Renal cortex interstitium (tissue), 15 donors: ENCODE results near the gene LRR1. TPM values are rescaled to one million over a fixed set of nuclear protein-coding genes. Genes with fewer than 3 reads are reported as not detected.

ENCODE experiments used
- DNase-seq, 11 donors: peaks; one replicate each; pipeline ENCODE4 v3.0.0-alpha.2; 2013; ENCODE audit warnings: low read depth in 9 of 11, low spot score in 4 of 11; ENCODE audit errors: extremely low read depth in 1 of 11
- long read RNA-seq, 16 experiments: transcript quantifications; one replicate each; lab custom pipeline, GENCODE V29; 2026
- polyA plus RNA-seq, 3 donors: library from polyadenylated mRNA; unstranded; fragments of 120-200 nt; gene quantifications; one replicate each; pipeline ENCODE4 v1.2.1, GENCODE V29; 2013; ENCODE audit not compliant: insufficient read length in 3 of 3

LRR1 gene
- 10 to 100 TPM; 10.4 to 15.6 (median 13.8) TPM for polyA plus RNA-seq
- long read RNA-seq, donor 1, transcript LRR1-201 (4 exons, 1,745 nt): major isoform, 5 of 7 reads
- long read RNA-seq, donor 1, partial matches to known transcripts: 0 of 7 reads
- long read RNA-seq, donor 1, other reads (novel, unspliced or antisense): 0 of 7 reads
- long read RNA-seq, donor 2, partial matches to known transcripts: 633 of 646 reads
- long read RNA-seq, donor 2, other reads (novel, unspliced or antisense): 10 of 646 reads
- long read RNA-seq, donor 3, transcript LRR1-201 (4 exons, 1,745 nt): major isoform, 6 of 6 reads
- long read RNA-seq, donor 3, partial matches to known transcripts: 0 of 6 reads
- long read RNA-seq, donor 3, other reads (novel, unspliced or antisense): 0 of 6 reads
- long read RNA-seq, donor 4, partial matches to known transcripts: 0 of 2 reads
- long read RNA-seq, donor 4, other reads (novel, unspliced or antisense): 0 of 2 reads
- long read RNA-seq, donor 5: 0 reads
- long read RNA-seq, donor 6, partial matches to known transcripts: 5 of 10 reads
- long read RNA-seq, donor 6, other reads (novel, unspliced or antisense): 0 of 10 reads
- long read RNA-seq, donor 7, partial matches to known transcripts: 306 of 802 reads
- long read RNA-seq, donor 7, other reads (novel, unspliced or antisense): 489 of 802 reads
- long read RNA-seq, donor 8: 0 reads
- long read RNA-seq, donor 9, partial matches to known transcripts: 0 of 5 reads
- long read RNA-seq, donor 9, other reads (novel, unspliced or antisense): 0 of 5 reads
- long read RNA-seq, donor 10, partial matches to known transcripts: 0 of 2 reads
- long read RNA-seq, donor 10, other reads (novel, unspliced or antisense): 0 of 2 reads
- long read RNA-seq, donor 11, partial matches to known transcripts: 0 of 1 reads
- long read RNA-seq, donor 11, other reads (novel, unspliced or antisense): 0 of 1 reads
- long read RNA-seq, donor 12, partial matches to known transcripts: 0 of 2 reads
- long read RNA-seq, donor 12, other reads (novel, unspliced or antisense): 0 of 2 reads
- long read RNA-seq, donor 13: 0 reads
- long read RNA-seq, donor 14, partial matches to known transcripts: 0 of 1 reads
- long read RNA-seq, donor 14, other reads (novel, unspliced or antisense): 0 of 1 reads
- long read RNA-seq, donor 15, partial matches to known transcripts: 0 of 1 reads
- long read RNA-seq, donor 15, other reads (novel, unspliced or antisense): 0 of 1 reads
- long read RNA-seq, donor 16, partial matches to known transcripts: 64 of 127 reads
- long read RNA-seq, donor 16, other reads (novel, unspliced or antisense): 58 of 127 reads

DNA sequence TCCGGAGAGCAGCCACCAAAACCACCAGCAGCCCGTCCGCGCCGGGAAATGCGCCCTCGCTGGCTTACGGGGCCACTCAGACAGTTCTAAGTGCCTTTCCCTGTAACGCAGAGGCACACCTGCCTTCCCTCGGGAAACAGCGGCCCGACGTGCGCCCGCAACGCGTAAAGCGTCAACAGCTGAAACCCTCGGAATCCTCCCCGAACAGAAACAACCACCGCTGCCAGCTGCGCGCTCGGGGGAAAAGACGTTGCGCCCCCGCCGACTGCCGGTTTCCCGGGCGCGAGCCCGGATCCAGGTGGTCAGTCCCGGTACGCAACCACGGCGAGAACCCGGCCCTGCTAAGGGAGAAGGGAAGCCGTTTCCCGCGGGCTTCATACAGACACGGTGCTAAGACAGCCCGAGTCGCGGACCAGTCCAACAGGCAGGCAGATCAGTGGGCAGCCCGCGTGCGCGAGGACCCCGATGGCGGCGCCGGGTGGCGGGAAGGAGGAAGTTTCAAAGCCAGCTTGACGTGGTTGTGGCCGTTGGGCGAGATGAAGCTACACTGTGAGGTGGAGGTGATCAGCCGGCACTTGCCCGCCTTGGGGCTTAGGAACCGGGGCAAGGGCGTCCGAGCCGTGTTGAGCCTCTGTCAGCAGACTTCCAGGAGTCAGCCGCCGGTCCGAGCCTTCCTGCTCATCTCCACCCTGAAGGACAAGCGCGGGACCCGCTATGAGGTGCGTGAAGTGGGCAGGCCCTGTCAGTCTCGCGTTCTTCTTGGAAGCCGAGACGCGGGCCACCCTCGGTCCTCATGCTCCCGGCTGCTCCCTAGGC, at the start of gene LRR1:
Gene LRR1 (plus strand): TSS at position 456 of the 816 bp plus-strand sequence. CDS start 81 bp downstream, at position 537.
- DNase-seq: peak in 10 of 11 donors; percentile 69 to 83 (median 80)

DNA sequence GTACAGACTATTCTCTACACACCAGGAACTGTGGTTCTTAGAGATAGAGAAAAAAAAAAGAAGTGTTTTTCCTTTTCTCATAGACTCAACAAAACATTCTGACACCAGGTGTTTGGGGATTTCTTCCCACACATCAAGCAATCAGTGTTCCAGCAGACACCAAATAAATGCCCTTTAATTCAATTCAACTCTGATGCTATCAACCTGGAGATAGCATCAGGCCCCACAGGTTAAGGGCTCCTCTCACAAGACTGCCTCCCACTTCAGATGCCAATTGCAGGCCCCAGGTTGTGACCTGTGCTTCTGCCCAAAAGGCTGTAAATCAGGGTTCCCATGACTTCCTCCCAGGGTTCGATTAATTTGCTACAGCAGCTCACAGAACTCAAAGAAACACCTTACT, 49.3 kb upstream of the LRR1 start:
- DNase-seq: no peak

DNA sequence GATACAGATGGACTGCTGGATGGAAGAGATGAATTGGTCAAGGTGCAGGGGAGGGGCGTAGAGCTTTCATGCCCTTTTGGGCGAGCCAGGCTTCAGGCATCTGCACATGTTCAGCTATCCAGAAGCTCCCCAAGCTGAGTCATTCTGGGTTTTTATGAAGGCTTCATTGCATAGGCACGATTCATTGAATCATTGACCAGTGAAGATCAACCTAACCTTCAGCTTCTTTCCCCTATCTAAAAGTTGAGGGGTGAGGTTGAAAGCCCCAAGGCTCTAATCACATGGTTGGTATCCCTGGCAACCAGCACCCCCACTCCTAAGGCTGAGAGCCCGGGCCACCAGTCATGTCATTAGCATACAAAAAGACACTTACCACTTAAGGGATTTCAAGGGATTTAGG, 48.9 kb upstream of the LRR1 start:
- peak in 2 of 11 donors; percentile 8 to 32 for DNase-seq

- DNase-seq: peak in 1 of 11 donors; percentile 12
These were observed 48.2 kb upstream of the LRR1 start for GRCh38 chr14:49550286-49551184.

DNA sequence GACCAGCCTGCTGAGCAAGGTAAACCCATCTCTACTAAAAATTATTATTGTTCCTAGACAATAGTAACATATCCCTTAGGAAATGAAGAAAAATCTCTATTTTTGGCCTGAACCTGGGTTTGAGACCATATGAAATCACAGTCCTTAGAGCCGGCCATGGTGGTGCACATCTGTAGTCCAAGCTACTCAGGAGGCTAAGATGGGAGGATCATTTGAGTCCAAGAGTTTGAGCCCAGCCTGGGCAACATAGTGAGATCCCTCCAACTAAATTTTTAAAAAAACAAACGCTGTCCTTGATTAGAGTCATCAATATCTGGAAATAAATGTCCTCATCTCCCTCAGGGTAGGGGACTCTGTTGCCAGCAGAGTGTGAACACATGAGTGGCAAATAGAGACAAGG, 47.2 kb upstream of the LRR1 start:
- no peak for DNase-seq

GRCh38 chr14:49553106-49553505, 45.6 kb upstream of the LRR1 start:
- DNase-seq: no peak

GRCh38 chr14:49553892-49554291, 44.8 kb upstream of the LRR1 start:
- no peak for DNase-seq

DNA sequence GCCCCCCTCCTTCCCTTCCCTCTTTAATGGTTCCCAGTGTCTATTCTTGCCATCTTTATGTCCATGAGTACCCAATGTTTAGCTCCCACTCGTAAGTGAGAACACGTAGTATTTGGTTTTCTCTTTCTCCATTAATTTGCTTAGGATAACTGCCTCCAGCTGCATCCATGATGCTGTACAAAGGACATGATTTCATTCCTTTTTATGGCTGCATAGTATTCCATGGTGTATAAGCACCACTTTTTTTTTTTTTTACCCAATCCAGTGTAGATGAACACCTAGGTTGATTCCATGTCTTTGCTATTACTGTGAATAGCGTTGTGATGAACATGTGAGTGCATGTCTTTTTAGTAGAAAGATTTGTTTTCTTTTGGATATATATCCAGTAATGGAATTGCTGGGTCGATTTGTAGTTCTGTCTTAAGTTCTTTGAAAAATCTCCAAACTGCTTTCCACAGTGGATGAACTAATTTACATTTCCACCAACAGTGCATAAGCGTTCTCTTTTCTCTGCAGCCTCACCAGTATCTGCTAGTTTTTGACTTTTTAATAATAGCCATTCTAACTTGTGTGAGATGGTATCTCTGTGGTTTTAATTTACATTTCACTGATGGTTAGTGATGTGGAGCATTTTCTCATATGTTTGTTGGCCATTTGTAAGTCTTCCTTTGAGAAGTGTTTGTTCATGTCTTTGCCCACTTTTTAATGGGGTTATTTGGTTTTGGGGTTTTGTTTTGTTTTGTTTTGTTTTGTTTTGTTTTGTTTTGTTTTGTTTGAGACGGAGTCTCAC, 38.6 kb upstream of the LRR1 start:
- DNase-seq: no peak

- DNase-seq: no peak
These were observed 32.0 kb upstream of the LRR1 start for GRCh38 chr14:49566714-49567113.

GRCh38 chr14:49569281-49569680, 29.5 kb upstream of the LRR1 start:
- no peak for DNase-seq

DNA sequence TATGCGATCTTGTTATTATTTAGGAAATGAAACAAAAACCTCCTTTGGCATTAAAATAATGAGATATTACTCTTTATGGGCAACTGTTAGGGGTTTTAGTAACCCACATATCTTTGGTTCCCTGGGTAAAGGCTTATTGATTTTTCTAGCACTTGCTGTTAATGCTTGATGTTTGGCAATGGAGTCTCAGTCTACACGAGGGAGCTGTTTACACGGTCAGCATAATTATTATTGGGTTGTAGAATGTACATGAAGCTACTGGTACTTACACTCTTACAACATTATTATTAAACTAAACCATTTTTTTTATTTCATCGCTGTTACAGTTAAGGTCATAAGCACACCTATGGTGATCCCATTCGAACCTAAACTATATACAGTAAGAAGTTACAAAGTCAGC, 24.7 kb upstream of the LRR1 start:
- no peak for DNase-seq

- DNase-seq: no peak
These were observed 20.6 kb upstream of the LRR1 start for GRCh38 chr14:49578141-49578540.

- no peak for DNase-seq
These were observed 18.9 kb upstream of the LRR1 start for GRCh38 chr14:49579841-49580240.

DNA sequence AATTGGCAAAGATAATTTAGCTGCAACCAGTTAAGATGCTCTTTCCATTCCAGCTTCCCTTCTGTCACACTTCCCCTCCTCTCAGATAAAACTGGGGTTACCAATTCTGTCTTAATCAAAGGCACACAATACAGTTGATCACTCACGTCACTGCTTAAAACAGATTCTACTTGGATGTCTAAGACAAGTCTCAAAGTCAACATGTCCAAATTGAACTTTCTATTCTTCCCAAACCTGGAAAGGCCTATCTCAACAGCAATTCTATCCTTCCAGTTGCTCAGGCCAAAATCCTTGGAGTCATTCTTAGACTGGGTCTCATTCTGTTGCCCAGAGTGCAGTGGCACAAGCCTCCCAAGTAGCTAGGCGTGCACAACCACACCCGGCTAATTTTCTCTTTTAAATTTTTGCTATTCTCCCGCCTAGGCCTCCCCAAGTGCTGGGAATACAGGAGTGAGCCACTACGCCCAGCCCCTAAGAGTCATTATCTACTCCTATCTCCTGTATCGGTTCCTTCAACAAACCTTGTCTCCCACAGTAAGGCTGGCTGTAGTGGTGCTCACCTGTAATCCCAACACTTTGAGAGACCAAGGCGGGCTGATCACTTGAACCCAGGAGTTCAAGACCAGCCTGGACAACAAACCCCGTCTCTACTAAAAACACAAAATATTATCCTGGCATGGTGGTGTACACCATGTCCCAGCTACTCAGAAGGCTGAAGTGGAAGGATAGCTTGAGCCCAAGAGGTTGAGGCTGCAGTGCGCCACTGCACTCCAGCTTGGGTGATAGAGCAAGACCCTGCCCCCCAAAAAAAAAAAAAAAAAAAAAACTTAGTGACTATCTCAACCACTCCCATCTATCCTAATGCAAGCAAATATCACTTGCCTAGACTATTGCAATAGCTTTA, 17.3 kb upstream of the LRR1 start:
- no peak for DNase-seq

DNA sequence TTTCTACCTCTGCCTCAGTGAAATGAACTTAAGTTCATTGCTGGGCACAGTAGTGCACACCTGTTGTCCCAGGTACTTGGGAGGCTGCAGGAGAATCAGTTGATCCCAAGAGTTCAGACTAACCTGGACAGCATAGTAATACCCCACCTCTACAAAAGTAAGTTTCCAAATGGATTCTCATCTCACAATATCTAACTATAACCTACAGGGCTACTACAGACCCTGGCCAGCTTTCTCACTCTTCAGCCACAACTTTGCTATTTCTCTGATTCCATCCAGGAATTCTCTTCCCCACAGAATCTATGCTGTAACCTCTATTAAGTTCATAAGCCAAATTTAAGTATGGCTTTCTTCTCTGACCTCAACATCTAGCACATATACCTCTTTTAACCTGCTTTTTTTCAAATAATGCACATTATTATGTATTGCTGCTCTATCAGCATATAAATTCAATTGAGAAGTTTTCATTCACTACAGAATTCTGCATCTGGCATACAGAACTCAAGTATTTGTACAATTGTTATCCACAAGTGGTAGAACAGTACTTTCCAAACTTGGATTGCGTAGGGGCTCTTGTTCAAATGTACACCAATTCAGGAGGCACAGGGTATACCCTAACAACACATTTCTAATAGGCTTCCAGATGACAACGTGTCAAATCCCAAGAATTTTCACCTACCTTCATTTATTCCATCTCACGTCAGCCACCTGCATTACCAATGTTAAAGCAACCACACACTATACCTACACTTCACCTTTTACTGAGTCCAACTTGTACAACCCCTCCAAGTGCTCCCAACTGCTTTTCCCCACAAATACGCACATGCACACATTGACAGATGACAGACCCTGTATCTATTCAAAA, 16.4 kb upstream of the LRR1 start:
- DNase-seq: no peak
